ENCODE measurements around the gene TMIGD2.
"Not testable (repeated sequence)": the region's sequence is repeated elsewhere in the genome, so short reads cannot be mapped to it uniquely, and the experiment has no call there.

The TMIGD2 gene

GRCh38 chr19:4300589-4300988 lies 1.6 kb downstream of the TMIGD2 start:
- TF ChIP-seq JUND (IDR thresholded peaks at IDR 0.05; ENCODE audit: low read depth) = no peak
- in situ Hi-C loops (cut with HindIII; ENCODE audit: low pct_unique_long_range_greater_than_20kb, low sequenced_read_pairs) = no loop called here
- no peak for DNase-seq (ENCODE audit: low read depth in 1 of 2, low spot score in 1 of 2)

GRCh38 chr19:4298810-4299550 lies 3.2 kb downstream of the TMIGD2 start:
- TF ChIP-seq JUND (IDR thresholded peaks at IDR 0.05; ENCODE audit: low read depth) = no peak
- in situ Hi-C loops (cut with HindIII; ENCODE audit: low pct_unique_long_range_greater_than_20kb, low sequenced_read_pairs) = no loop called here
- DNase-seq (ENCODE audit: low read depth in 1 of 2, low spot score in 1 of 2) = no peak

GRCh38 chr19:4297901-4298809 lies 4.0 kb downstream of the TMIGD2 start:
- no peak for DNase-seq (ENCODE audit: low read depth in 1 of 2, low spot score in 1 of 2)
- TF ChIP-seq JUND (IDR thresholded peaks at IDR 0.05; ENCODE audit: low read depth) = no peak
- in situ Hi-C loops (cut with HindIII; ENCODE audit: low pct_unique_long_range_greater_than_20kb, low sequenced_read_pairs) = no loop called here

DNA sequence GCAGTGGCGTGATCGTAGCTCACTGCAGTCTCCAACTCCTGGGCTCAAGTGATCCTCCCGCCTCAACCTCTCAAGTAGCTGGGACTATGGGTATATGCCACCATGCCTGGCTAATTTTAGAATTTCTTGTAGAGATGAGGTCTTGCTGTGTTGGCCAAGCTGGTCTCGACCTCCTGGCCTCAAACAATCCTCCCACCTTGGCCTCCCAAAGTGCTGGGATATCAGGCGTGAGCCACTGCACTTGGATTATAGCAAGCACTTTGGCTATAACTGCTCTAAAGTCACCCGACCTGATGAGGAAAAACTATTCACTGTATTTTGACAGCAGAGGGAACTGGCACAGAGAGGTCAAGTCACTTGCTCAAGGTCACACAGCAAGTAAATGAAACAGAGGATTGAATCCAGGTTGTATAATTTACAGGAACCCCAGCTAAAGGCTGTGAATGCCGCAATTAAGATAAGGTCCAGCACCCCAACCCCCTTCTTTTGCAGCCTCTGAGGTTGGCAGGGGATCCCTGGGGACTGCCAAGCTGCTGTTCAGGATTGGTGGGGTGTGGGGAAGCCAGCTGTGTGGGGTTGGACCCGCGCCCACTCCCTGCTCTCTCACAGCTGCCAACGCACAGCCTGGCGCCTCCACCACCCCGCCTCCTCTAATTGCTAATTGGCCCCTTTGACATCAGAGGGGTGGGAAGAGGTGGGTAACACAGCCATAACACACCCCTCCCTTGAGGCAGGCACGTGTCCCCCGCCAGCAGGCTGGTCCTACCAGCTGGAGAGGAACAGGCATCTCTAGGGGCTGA lies 6.0 kb downstream of the TMIGD2 start:
- no peak for TF ChIP-seq JUND (IDR thresholded peaks at IDR 0.05; ENCODE audit: low read depth)
- DNase-seq (ENCODE audit: low read depth in 1 of 2, low spot score in 1 of 2) = no peak
- in situ Hi-C loops (cut with HindIII; ENCODE audit: low pct_unique_long_range_greater_than_20kb, low sequenced_read_pairs) = no loop called here

GRCh38 chr19:4294389-4294788 lies 7.8 kb downstream of the TMIGD2 start:
- DNase-seq (ENCODE audit: low read depth in 1 of 2, low spot score in 1 of 2) = no peak
- TF ChIP-seq JUND (IDR thresholded peaks at IDR 0.05; ENCODE audit: low read depth) = no peak
- in situ Hi-C loops (cut with HindIII; ENCODE audit: low pct_unique_long_range_greater_than_20kb, low sequenced_read_pairs) = no loop called here

DNA sequence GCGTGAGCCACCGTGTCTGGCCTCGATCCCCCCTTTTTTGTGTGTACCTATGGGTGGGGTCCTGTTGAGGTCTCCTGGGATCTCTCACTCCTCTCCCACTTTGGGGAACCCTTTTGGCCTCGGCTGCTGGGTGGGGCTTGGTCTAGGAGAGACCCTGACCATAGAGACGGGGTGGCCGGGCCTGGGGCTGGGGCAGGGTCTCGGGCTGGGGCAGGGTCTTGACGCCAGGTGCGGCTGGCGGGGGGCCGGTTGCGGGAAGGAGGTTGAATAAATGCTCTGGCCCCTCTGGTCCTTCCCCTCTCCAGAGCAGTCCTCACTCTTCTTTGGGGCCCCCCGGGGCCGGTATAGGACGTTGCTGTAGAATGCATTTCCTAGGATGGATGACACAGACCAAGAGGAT lies 9.7 kb downstream of the TMIGD2 start:
- DNase-seq (ENCODE audit: low read depth in 1 of 2, low spot score in 1 of 2) = no peak
- in situ Hi-C loops (cut with HindIII; ENCODE audit: low pct_unique_long_range_greater_than_20kb, low sequenced_read_pairs) = no loop called here
- no peak for TF ChIP-seq JUND (IDR thresholded peaks at IDR 0.05; ENCODE audit: low read depth)

GRCh38 chr19:4291184-4291732 lies 10.9 kb downstream of the TMIGD2 start:
- in situ Hi-C loops (cut with HindIII; ENCODE audit: low pct_unique_long_range_greater_than_20kb, low sequenced_read_pairs) = no loop called here
- no peak for DNase-seq (ENCODE audit: low read depth in 1 of 2, low spot score in 1 of 2)
- TF ChIP-seq JUND (IDR thresholded peaks at IDR 0.05; ENCODE audit: low read depth) = no peak

GRCh38 chr19:4288091-4288777 lies 14.0 kb downstream of the TMIGD2 start:
- in situ Hi-C loops (cut with HindIII; ENCODE audit: low pct_unique_long_range_greater_than_20kb, low sequenced_read_pairs) = no loop called here
- DNase-seq (ENCODE audit: low read depth in 1 of 2, low spot score in 1 of 2) = no peak
- TF ChIP-seq JUND (IDR thresholded peaks at IDR 0.05; ENCODE audit: low read depth) = no peak

GRCh38 chr19:4286141-4286540 lies 16.0 kb downstream of the TMIGD2 start:
- in situ Hi-C loops (cut with HindIII; ENCODE audit: low pct_unique_long_range_greater_than_20kb, low sequenced_read_pairs); DNase-seq (ENCODE audit: low read depth in 1 of 2, low spot score in 1 of 2): not testable (repeated sequence)

GRCh38 chr19:4284974-4285373 lies 17.2 kb downstream of the TMIGD2 start:
- no peak for TF ChIP-seq JUND (IDR thresholded peaks at IDR 0.05; ENCODE audit: low read depth)
- in situ Hi-C loops (cut with HindIII; ENCODE audit: low pct_unique_long_range_greater_than_20kb, low sequenced_read_pairs) = no loop called here
- DNase-seq (ENCODE audit: low read depth in 1 of 2, low spot score in 1 of 2) = no peak

- TF ChIP-seq JUND (IDR thresholded peaks at IDR 0.05; ENCODE audit: low read depth) = no peak
- in situ Hi-C loops (cut with HindIII; ENCODE audit: low pct_unique_long_range_greater_than_20kb, low sequenced_read_pairs) = no loop called here
- DNase-seq (ENCODE audit: low read depth in 1 of 2, low spot score in 1 of 2) = peak; percentile 87 to 93
Measured at GRCh38 chr19:4284176-4284958, 17.8 kb downstream of the TMIGD2 start.

All from T47D (cell line).